Measurements from ENCODE around the gene BEND7. TPM values are rescaled to one million over a fixed set of nuclear protein-coding genes. Genes with fewer than 3 reads are reported as not detected.

The BEND7 gene
- total RNA-seq, 1 experiment from 2014 or later, result 7.6 TPM

DNA sequence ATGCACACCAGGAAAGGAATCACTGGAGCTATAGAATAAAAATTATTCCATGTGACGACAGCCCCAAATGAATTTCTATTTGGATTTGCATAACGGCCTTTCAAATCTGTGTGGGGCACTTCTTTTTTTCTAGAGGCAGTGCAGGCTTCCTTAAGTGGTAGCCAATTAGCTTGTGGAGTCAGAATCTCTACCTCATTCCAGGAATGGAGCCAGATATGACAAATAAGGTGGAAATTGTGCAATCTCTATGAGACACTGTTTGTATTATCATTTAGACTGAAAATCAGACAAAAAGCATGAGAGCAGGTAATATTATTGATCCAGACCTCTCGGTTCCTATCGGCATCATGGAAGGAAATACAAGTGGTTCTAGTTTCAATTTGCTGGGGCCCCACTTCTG is 78.7 kb downstream of the BEND7 start:
- in situ Hi-C loops (cut with HindIII; ENCODE audit: low pct_unique_long_range_greater_than_20kb, low sequenced_read_pairs), result no loop called here
- POLR2A ChIA-PET, result no interaction called here

DNA sequence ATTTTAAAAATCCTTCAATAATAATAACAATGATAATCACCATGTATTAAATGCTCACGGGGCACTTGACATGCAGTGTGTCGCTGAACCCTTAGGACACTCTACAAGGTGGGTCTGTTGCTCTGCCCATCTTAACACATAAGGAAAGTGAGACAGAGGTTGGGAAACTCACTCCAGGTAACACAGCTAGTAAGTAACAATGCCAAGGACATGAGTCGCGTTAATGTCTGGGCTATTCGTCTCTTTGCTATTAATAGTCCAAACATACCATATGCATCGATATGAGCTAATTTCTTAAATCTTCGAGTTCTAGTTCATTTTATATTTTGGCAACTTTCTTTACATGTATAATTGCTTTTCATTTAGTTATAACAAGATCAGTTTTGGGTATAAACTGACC is 79.5 kb downstream of the BEND7 start:
- H3K4me3 ChIP-seq (ENCODE audit: low read depth in 2 of 2, low read length in 2 of 2), result no peak overlapping the region
- intact Hi-C loops (cut with micrococcal nuclease; ENCODE audit: unreplicated experiment) (no loop called here), in situ Hi-C loops (cut with HindIII; ENCODE audit: low pct_unique_long_range_greater_than_20kb, low sequenced_read_pairs) (no loop called here)
- no peak overlapping the region for H3K27ac ChIP-seq (ENCODE audit: low read length)
- H3K9me3 ChIP-seq (ENCODE audit: control insufficient read depth, insufficient read depth, low read depth, low read length), result no peaks in the 10 kb centered on the region
- no TSS peak for BruUV-seq (replicated peaks)
- ATAC-seq, result no peak
- DNase-seq (ENCODE audit: low read depth, low spot score), result no peak
- no peaks in the 10 kb centered on the region for H3K4me1 ChIP-seq (ENCODE audit: control insufficient read depth, insufficient read depth, low read length)
- ChIA-PET CTCF (no interaction called here), POLR2A (no interaction called here)
- TF ChIP-seq SIN3A (IDR thresholded peaks at IDR 0.05; ENCODE audit: borderline replicate concordance, insufficient read depth, low read depth, low read length) (no peak), TCF7L2 (IDR thresholded peaks at IDR 0.05; ENCODE audit: low read depth, low read length) (no peak), POLR2AphosphoS5 (IDR thresholded peaks at IDR 0.05; ENCODE audit: low read depth, low read length) (no peak)
- TF ChIP-seq, protein P1, sequence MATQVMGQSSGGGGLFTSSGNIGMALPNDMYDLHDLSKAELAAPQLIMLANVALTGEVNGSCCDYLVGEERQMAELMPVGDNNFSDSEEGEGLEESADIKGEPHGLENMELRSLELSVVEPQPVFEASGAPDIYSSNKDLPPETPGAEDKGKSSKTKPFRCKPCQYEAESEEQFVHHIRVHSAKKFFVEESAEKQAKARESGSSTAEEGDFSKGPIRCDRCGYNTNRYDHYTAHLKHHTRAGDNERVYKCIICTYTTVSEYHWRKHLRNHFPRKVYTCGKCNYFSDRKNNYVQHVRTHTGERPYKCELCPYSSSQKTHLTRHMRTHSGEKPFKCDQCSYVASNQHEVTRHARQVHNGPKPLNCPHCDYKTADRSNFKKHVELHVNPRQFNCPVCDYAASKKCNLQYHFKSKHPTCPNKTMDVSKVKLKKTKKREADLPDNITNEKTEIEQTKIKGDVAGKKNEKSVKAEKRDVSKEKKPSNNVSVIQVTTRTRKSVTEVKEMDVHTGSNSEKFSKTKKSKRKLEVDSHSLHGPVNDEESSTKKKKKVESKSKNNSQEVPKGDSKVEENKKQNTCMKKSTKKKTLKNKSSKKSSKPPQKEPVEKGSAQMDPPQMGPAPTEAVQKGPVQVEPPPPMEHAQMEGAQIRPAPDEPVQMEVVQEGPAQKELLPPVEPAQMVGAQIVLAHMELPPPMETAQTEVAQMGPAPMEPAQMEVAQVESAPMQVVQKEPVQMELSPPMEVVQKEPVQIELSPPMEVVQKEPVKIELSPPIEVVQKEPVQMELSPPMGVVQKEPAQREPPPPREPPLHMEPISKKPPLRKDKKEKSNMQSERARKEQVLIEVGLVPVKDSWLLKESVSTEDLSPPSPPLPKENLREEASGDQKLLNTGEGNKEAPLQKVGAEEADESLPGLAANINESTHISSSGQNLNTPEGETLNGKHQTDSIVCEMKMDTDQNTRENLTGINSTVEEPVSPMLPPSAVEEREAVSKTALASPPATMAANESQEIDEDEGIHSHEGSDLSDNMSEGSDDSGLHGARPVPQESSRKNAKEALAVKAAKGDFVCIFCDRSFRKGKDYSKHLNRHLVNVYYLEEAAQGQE (IDR thresholded peaks at IDR 0.05; ENCODE audit: insufficient read depth in 1 of 2, low read depth in 2 of 2, low read length in 1 of 2), result no peak
- TF ChIP-seq, protein P2, sequence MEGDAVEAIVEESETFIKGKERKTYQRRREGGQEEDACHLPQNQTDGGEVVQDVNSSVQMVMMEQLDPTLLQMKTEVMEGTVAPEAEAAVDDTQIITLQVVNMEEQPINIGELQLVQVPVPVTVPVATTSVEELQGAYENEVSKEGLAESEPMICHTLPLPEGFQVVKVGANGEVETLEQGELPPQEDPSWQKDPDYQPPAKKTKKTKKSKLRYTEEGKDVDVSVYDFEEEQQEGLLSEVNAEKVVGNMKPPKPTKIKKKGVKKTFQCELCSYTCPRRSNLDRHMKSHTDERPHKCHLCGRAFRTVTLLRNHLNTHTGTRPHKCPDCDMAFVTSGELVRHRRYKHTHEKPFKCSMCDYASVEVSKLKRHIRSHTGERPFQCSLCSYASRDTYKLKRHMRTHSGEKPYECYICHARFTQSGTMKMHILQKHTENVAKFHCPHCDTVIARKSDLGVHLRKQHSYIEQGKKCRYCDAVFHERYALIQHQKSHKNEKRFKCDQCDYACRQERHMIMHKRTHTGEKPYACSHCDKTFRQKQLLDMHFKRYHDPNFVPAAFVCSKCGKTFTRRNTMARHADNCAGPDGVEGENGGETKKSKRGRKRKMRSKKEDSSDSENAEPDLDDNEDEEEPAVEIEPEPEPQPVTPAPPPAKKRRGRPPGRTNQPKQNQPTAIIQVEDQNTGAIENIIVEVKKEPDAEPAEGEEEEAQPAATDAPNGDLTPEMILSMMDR (IDR thresholded peaks at IDR 0.05), result no peak
- H3K27me3 ChIP-seq (ENCODE audit: control insufficient read depth, insufficient read depth, low read length), result no peaks in the 10 kb centered on the region
- no peaks in the 10 kb centered on the region for H3K36me3 ChIP-seq (ENCODE audit: control insufficient read depth, insufficient read depth, low read length)

More for the DNA sequence above, 78.7 kb downstream of the BEND7 start:
- no peaks in the 10 kb centered on the region for H3K9me3 ChIP-seq (ENCODE audit: control insufficient read depth, insufficient read depth, low read depth, low read length)
- no peaks in the 10 kb centered on the region for H3K36me3 ChIP-seq (ENCODE audit: control insufficient read depth, insufficient read depth, low read length)
- no peak overlapping the region for H3K4me3 ChIP-seq (ENCODE audit: low read depth in 2 of 2, low read length in 2 of 2)
- no peak overlapping the region for H3K27ac ChIP-seq (ENCODE audit: low read length)
- no TSS peak for BruUV-seq (replicated peaks)
- intact Hi-C loops (cut with micrococcal nuclease; ENCODE audit: unreplicated experiment), result no loop called here
- ATAC-seq, result no peak
- no peak for DNase-seq (ENCODE audit: low read depth, low spot score)
- TF ChIP-seq SIN3A (IDR thresholded peaks at IDR 0.05; ENCODE audit: borderline replicate concordance, insufficient read depth, low read depth, low read length) (no peak), POLR2AphosphoS5 (IDR thresholded peaks at IDR 0.05; ENCODE audit: low read depth, low read length) (no peak)
- no peaks in the 10 kb centered on the region for H3K27me3 ChIP-seq (ENCODE audit: control insufficient read depth, insufficient read depth, low read length)
- CTCF ChIA-PET, result no interaction called here
- H3K4me1 ChIP-seq (ENCODE audit: control insufficient read depth, insufficient read depth, low read length), result no peaks in the 10 kb centered on the region

DNA sequence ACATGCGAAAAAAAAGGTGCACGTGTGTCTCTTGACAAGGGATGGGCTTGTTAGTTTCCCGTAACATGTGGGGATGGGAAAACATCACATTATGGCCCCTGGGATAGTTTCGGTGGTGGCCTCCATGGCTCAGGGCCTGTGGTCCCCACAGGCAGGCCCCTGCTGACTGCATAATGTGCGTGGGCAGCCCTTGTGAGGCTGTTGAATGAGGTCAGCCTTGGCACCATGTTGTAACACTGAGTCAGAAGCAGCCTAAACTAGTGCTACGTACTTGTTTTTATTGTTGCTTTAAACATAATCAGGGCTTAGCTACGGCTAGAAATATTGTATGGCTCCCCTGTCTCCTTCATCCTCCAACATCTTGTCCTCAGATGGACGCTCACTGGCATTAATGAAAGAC is 80.6 kb downstream of the BEND7 start:
- ATAC-seq (no peak), DNase-seq (ENCODE audit: low read depth, low spot score) (no peak)
- Histone ChIP-seq H3K36me3 (ENCODE audit: control insufficient read depth, insufficient read depth, low read length) (no peaks in the 10 kb centered on the region), H3K27me3 (ENCODE audit: control insufficient read depth, insufficient read depth, low read length) (no peaks in the 10 kb centered on the region), H3K9me3 (ENCODE audit: control insufficient read depth, insufficient read depth, low read depth, low read length) (no peaks in the 10 kb centered on the region), H3K4me1 (ENCODE audit: control insufficient read depth, insufficient read depth, low read length) (no peaks in the 10 kb centered on the region), H3K4me3 (ENCODE audit: low read depth in 2 of 2, low read length in 2 of 2) (no peak overlapping the region), H3K27ac (ENCODE audit: low read length) (no peak overlapping the region)
- no peak for TF ChIP-seq TCF7L2 (IDR thresholded peaks at IDR 0.05; ENCODE audit: low read depth, low read length)
- TF ChIP-seq, protein P2 (IDR thresholded peaks at IDR 0.05), result no peak
- TF ChIP-seq POLR2AphosphoS5 (IDR thresholded peaks at IDR 0.05; ENCODE audit: low read depth, low read length), result no peak
- TF ChIP-seq SIN3A (IDR thresholded peaks at IDR 0.05; ENCODE audit: borderline replicate concordance, insufficient read depth, low read depth, low read length), result no peak
- TF ChIP-seq, protein P1 (IDR thresholded peaks at IDR 0.05; ENCODE audit: insufficient read depth in 1 of 2, low read depth in 2 of 2, low read length in 1 of 2), result no peak
- POLR2A ChIA-PET, result no interaction called here
- in situ Hi-C loops (cut with HindIII; ENCODE audit: low pct_unique_long_range_greater_than_20kb, low sequenced_read_pairs) (no loop called here), intact Hi-C loops (cut with micrococcal nuclease; ENCODE audit: unreplicated experiment) (no loop called here)
- CTCF ChIA-PET, result no interaction called here
- no TSS peak for BruUV-seq (replicated peaks)

Measured in Panc1 (cell line).